Mucosa of rectum (tissue), 2 donors: ENCODE data around the gene FHIT.

Experiments
- H3K27ac ChIP-seq, 2 donors: one replicate each; pipeline ENCODE4 v1.7.0; 2013; ENCODE audit warnings: inconsistent platforms in 2 of 2, low read depth in 2 of 2, low read length in 2 of 2
- H3K27me3 ChIP-seq, 2 donors: one replicate each; pipeline ENCODE4 v1.7.0; 2013; ENCODE audit warnings: low read length in 2 of 2; ENCODE audit not compliant: control insufficient read depth in 2 of 2, insufficient read depth in 2 of 2
- H3K36me3 ChIP-seq, 2 donors: one replicate each; pipeline ENCODE4 v1.7.0; 2013; ENCODE audit warnings: low read length in 2 of 2; ENCODE audit not compliant: control insufficient read depth in 2 of 2, insufficient read depth in 2 of 2
- H3K4me1 ChIP-seq, 2 donors: one replicate each; pipeline ENCODE4 v1.7.0; 2013; ENCODE audit warnings: low read length in 2 of 2, mild to moderate bottlenecking in 1 of 2; ENCODE audit not compliant: control insufficient read depth in 2 of 2, insufficient read depth in 2 of 2
- H3K4me3 ChIP-seq, 2 donors: one replicate each; pipeline ENCODE4 v1.7.0; 2013; ENCODE audit warnings: low read length in 2 of 2
- H3K9ac ChIP-seq, 2 donors: one replicate each; pipeline ENCODE4 v1.7.0; 2013; ENCODE audit warnings: low read length in 2 of 2, low read depth in 1 of 2, mild to moderate bottlenecking in 1 of 2
- H3K9me3 ChIP-seq, 2 donors: one replicate each; pipeline ENCODE4 v1.7.0; 2013; ENCODE audit warnings: low read length in 2 of 2; ENCODE audit not compliant: control insufficient read depth in 2 of 2
- donor health status: healthy.
- donor health status: Normal muscosa, but diverticular disease.

Gene FHIT

DNA sequence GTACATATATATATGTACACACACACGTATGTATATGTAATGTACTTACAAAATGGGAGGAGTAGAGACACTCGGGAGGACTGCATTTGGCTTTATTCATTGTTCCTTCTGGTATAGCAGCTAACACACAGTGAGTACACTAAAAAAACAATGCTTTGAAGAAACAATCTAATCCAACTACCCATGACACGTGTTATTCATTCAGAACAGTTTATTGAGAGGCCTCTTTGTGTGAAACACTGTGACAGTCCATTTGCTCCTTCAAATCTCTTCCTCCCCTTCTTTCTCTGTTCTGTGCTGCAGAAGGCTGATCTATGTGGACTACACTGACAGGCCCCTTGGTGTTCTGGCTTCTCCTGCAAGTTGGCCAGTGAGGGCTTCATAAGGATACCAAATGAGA lies 1125.6 kb downstream of the FHIT start:
- Histone ChIP-seq H3K9ac (no peak overlapping the region), H3K4me1 (peaks cover 0 to 4% of the 10 kb centered on the region in 2 donors)

GRCh38 chr3:60120245-60120644 lies 1131.0 kb downstream of the FHIT start:
- Histone ChIP-seq H3K36me3 (no peaks in the 10 kb centered on the region), H3K9me3 (no peaks in the 10 kb centered on the region), H3K27ac (no peak overlapping the region), H3K4me3 (no peak overlapping the region), H3K4me1 (peaks cover 0 to 4% of the 10 kb centered on the region in 2 donors), H3K9ac (no peak overlapping the region), H3K27me3 (no peaks in the 10 kb centered on the region)

More for the DNA sequence above, 1125.6 kb downstream of the FHIT start:
- Histone ChIP-seq H3K9me3 (no peaks in the 10 kb centered on the region), H3K4me3 (no peak overlapping the region), H3K36me3 (no peaks in the 10 kb centered on the region), H3K27ac (no peak overlapping the region), H3K27me3 (no peaks in the 10 kb centered on the region)

DNA sequence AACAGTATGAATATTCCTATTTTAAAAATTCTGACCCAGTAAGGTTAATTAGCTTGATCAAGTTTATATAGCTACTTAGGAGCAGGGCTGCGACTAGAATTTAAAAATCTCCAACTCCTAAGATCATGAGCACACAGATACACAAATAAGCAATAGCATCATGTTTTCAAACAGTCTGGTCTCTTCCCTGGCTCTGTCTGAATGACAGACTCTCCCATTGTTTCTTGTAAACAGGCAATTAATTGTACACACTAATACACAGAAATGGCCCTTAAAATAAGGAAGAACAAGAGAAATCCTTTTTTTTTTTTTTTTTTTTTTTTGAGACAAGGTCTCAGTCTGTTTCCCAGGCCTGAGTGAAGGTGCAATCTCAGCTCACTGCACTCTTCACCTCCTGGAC lies 1137.1 kb downstream of the FHIT start:
- no peak overlapping the region for H3K27ac ChIP-seq
- H3K36me3 ChIP-seq, result no peaks in the 10 kb centered on the region
- H3K9ac ChIP-seq, result no peak overlapping the region
- no peak overlapping the region for H3K4me3 ChIP-seq
- no peaks in the 10 kb centered on the region for H3K27me3 ChIP-seq
- no peaks in the 10 kb centered on the region for H3K4me1 ChIP-seq
- H3K9me3 ChIP-seq, result no peaks in the 10 kb centered on the region

DNA sequence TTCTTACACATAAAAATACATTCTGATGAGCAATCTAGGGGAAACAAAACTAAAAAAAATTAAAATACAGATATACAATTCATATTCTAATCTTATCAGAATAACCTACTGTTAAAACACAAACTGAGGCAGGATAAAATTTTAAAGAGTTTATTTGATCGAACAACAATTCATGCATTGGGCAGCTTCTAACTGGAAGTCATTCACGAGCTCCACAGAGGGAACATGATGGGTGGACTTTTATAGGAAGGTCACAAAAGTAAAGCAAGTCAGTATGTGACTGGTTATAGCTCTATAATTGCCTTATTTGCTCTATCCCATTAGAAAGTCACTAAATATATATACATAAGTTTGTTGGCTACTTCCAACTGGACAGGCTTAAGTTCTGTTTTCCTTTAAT lies 1144.0 kb downstream of the FHIT start:
- no peak overlapping the region for H3K27ac ChIP-seq
- no peak overlapping the region for H3K9ac ChIP-seq
- no peaks in the 10 kb centered on the region for H3K27me3 ChIP-seq
- H3K4me1 ChIP-seq, result peaks cover 0 to 3% of the 10 kb centered on the region in 2 donors
- no peak overlapping the region for H3K4me3 ChIP-seq
- no peaks in the 10 kb centered on the region for H3K9me3 ChIP-seq
- no peaks in the 10 kb centered on the region for H3K36me3 ChIP-seq

DNA sequence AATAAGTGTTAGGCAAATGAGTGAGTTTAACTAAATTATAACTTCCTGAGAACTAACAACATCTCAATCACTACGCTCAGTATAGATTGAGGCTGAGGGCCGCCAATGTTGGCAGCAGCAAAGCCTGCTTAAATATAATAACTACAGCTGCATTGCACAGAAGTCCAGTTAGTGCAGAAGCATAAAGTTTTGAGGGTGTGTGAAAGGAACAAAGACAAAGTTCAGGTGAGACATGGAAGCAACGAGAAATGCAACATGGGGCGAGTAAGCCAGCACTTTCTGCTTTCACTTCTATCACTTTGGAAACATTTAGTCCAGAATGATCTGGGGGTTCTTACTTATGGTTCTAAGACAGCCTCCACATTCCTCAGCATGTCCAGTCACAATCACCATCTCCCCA lies 1149.1 kb downstream of the FHIT start:
- Histone ChIP-seq H3K36me3 (no peaks in the 10 kb centered on the region), H3K9me3 (no peaks in the 10 kb centered on the region), H3K4me1 (peaks cover 0 to 14% of the 10 kb centered on the region in 2 donors), H3K27me3 (no peaks in the 10 kb centered on the region), H3K4me3 (no peak overlapping the region), H3K9ac (no peak overlapping the region), H3K27ac (no peak overlapping the region)

GRCh38 chr3:60101621-60102020 lies 1149.6 kb downstream of the FHIT start:
- no peaks in the 10 kb centered on the region for H3K9me3 ChIP-seq
- no peaks in the 10 kb centered on the region for H3K36me3 ChIP-seq
- peaks cover 0 to 14% of the 10 kb centered on the region in 2 donors for H3K4me1 ChIP-seq
- no peak overlapping the region for H3K4me3 ChIP-seq
- no peaks in the 10 kb centered on the region for H3K27me3 ChIP-seq
- H3K9ac ChIP-seq, result no peak overlapping the region
- no peak overlapping the region for H3K27ac ChIP-seq

DNA sequence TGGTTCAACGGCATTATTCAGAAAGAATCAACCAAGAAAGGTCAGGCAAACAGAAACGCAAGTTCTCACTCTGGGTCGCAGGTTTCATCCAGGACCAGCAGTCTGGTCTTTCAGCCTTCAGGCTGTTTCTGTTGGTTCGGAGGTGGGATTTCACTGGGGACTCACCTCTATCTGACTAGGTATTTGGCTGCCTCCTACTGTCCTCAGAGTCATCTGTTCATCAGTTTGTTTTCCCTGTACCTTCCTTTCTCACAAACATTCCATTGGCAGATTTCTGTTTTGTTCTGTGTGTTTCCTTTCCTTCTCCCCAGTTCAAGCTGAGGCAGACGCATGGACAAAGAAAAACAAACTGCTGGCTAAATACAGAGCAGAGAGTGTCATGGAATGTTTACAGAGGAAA lies 1154.8 kb downstream of the FHIT start:
- no peak overlapping the region for H3K9ac ChIP-seq
- H3K4me1 ChIP-seq, result peaks cover 0 to 5% of the 10 kb centered on the region in 2 donors
- H3K4me3 ChIP-seq, result no peak overlapping the region
- no peaks in the 10 kb centered on the region for H3K36me3 ChIP-seq
- no peak overlapping the region for H3K27ac ChIP-seq
- no peaks in the 10 kb centered on the region for H3K27me3 ChIP-seq
- H3K9me3 ChIP-seq, result no peaks in the 10 kb centered on the region

DNA sequence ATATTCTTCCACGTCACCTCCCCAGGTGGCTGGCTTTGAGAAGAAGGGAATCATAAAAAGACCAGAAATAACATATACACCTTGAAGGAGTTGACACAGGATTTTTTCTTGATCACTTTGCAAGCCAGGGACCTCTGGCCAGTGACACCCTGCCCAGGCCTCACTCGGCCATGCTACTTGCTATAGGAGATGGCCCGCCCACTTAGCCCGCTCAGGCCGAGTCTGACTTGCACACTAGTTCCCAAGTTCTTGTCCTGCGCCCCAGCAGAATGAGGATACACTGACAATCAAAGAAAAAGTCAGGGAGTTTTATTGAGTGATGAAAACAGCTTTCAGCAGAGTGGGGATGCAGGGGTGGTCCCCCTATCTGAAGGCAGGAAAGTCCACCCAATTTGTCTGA lies 1155.3 kb downstream of the FHIT start:
- H3K27me3 ChIP-seq, result no peaks in the 10 kb centered on the region
- peaks cover 0 to 2% of the 10 kb centered on the region in 2 donors for H3K4me1 ChIP-seq
- no peak overlapping the region for H3K9ac ChIP-seq
- no peaks in the 10 kb centered on the region for H3K36me3 ChIP-seq
- no peak overlapping the region for H3K27ac ChIP-seq
- no peaks in the 10 kb centered on the region for H3K9me3 ChIP-seq
- no peak overlapping the region for H3K4me3 ChIP-seq

DNA sequence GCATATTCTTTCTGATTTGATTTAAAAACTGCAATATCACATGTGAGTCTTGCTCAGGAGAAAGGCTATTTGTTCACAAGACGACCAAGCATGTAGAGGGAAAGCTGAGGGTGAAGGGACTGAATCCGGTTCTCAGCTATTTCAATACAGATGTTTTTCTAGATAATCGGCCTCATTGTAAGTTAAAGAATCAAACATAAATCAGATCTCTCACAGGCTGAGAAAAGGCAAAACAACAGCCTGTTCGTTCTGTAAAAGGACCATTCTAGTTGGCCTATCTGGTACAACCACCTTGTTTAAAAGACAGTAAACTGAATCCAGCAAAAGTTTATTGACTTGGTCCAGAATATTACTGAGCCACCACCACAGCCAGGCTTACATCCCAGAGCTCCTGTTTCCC lies 1155.7 kb downstream of the FHIT start:
- Histone ChIP-seq H3K4me3 (no peak overlapping the region), H3K36me3 (no peaks in the 10 kb centered on the region), H3K27me3 (no peaks in the 10 kb centered on the region), H3K27ac (no peak overlapping the region), H3K9me3 (no peaks in the 10 kb centered on the region), H3K4me1 (no peaks in the 10 kb centered on the region), H3K9ac (no peak overlapping the region)

DNA sequence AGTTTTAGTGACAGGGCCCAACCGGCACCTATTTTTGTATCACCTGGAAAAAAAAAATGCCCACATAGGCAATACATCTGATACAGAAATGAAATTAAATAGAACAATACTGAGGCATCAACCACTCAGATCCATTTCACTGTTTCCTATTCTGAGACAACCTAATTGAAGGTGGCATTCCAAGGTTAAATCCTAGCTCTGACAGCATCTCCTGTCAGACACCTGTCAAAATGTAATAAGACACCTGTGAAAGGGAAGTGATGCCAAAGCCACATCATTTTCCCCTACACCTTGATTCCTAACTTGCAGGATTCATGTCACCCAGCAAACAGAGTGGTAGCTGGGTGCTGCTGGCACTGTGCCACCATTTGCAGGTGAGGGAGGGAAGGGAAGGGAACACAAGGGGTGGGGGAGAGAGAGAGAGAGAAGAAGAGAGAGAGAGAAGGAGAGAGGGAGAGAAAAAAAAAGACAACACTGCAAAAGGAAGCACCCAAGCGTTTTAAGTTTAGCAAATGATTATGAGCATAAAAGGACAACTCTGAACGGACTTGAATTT lies 1156.8 kb downstream of the FHIT start:
- Histone ChIP-seq H3K4me1 (no peaks in the 10 kb centered on the region), H3K9ac (no peak overlapping the region), H3K4me3 (no peak overlapping the region), H3K27me3 (no peaks in the 10 kb centered on the region), H3K9me3 (no peaks in the 10 kb centered on the region), H3K27ac (no peak overlapping the region), H3K36me3 (no peaks in the 10 kb centered on the region)

GRCh38 chr3:60090548-60090947 lies 1160.7 kb downstream of the FHIT start:
- Histone ChIP-seq H3K27ac (no peak overlapping the region), H3K27me3 (no peaks in the 10 kb centered on the region), H3K9ac (no peak overlapping the region)

More at GRCh38 chr3:60090548-60090947, 1160.7 kb downstream of the FHIT start:
- H3K4me3 ChIP-seq, result no peak overlapping the region
- no peaks in the 10 kb centered on the region for H3K4me1 ChIP-seq
- no peaks in the 10 kb centered on the region for H3K9me3 ChIP-seq
- H3K36me3 ChIP-seq, result no peaks in the 10 kb centered on the region
